Left ventricle myocardium superior (tissue), 1 donor: Measurements from ENCODE around the gene HMGB3. TPM values are rescaled to one million over a fixed set of nuclear protein-coding genes. Genes with fewer than 3 reads are reported as not detected.
"Not testable (repeated sequence)": the region's sequence is repeated elsewhere in the genome, so short reads cannot be mapped to it uniquely, and the experiment has no call there.

Experiments
- ATAC-seq: fragments of 200-7000 bp; cut with Tn5 transposase; one replicate; pipeline ENCODE4 v1.9.1; 2020; ENCODE audit warnings: mild to moderate bottlenecking, moderate library complexity
- DNase-seq: peaks from one replicate; pipeline ENCODE4 v3.0.0-alpha.2; 2020
- intact Hi-C: fragments of 100-400 bp; cut with micrococcal nuclease; formaldehyde crosslinking; loops from one replicate; pipeline ENCODE4 v1.11.0; 2022
- long read RNA-seq: library from polyadenylated mRNA; unstranded; transcript quantifications from one replicate; pipeline ENCODE4 v2.0.0, GENCODE V29; 2021
- total RNA-seq: library from RNA; stranded (reverse); fragmentation: NEBNext Ultra II Directional; extraction: Animal tissue kit (Norgen Biotek cat#: 25700); gene quantifications from one replicate; pipeline ENCODE4 v1.2.1, GENCODE V29; 2021
- donor health status: DM: no; HTN: yes; CAD: no; lungs with severe emphysema.

HMGB3 gene
- total RNA-seq: 7.2 TPM
- long read RNA-seq, partial matches to known transcripts: 0 of 4 reads
- long read RNA-seq, other reads (novel, unspliced or antisense): 1 of 4 reads

DNA sequence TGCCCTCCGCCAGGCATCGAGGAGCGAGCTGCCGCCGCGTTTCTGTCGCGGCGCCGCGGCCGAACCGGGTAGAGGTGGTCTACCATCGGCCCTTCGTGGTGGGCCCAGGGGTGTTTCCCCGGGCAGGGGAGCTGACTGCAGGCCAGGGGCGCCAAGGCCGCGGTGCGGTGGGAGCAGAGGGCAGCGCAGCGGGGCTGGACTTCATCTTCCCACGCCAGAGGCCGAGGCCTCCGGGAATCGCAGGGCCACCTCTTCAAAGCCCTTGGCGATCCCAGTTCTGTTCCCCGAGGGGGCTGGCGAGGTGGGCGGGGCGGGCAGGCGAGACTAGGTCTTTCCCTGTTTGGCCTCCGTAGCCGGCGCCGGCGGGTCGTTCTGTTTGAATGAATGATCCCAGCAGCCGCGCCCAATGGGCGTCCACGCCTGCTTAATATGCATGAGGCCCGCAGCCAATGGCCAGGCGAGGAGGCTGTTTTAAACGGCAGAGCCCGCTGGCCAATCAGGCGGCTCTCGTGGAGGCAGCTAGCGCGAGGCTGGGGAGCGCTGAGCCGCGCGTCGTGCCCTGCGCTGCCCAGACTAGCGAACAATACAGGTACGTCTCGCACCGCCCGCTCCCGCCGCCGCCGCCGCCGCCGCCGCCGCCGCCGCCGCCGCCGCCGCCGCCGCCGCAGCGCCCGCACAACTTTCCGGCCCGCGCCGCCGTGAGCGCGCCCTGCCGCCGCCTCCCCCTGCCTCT lies at the start of gene HMGB3:
Gene HMGB3 (plus strand): TSS at position 548 of the 733 bp plus-strand sequence. CDS start 2,265 bp downstream, outside the sequence.
- intact Hi-C loops: no loop called here
- ATAC-seq (peak; percentile 100), DNase-seq (peak; percentile 87)

DNA sequence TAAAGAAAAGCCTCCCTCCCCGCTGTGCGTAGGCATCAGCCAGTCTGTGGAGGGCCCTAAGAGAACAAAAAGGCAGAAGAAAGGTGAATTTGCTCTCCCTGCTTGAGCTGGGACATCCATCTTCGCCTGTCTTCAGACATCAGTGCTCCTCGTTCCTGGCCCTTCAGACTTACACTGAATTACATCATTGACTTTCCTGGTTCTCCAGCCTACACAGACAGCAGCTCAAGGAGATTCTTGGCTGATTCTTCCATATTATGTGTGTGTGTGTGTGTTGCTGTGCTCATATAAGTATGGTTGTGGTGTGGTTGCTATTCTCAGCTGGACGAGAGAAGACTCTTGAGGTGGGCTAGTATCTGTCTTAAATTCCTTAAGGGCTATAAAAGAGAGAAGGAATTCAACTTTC lies 49.2 kb upstream of the HMGB3 start:
- intact Hi-C loops: no loop called here
- ATAC-seq (no peak), DNase-seq (no peak)

DNA sequence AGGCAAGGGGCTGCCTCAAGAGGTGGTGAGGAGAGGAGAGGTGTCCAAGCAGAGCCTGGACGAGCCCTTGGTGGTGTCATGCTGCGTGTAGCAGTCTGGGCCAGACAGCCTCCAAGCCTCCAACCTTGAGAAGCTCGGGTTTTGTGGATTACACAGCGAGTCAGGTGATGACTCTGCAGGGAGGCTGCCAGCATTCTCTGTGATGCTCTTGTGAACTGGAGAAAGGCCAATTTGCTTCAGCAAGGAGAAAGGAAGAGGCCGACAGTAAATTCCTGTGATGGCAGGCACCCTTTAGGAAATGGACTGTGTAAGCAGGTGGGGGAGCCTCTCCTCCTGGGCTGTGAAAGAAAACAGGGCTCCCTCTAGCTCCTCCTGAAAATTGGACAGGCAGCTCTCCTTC lies 48.7 kb upstream of the HMGB3 start:
- ATAC-seq (peak; percentile 41), DNase-seq (no peak)
- intact Hi-C loops: no loop called here

- ATAC-seq (no peak), DNase-seq (no peak)
- intact Hi-C loops: no loop called here
These were observed 47.7 kb upstream of the HMGB3 start for GRCh38 chrX:150935467-150935866.

GRCh38 chrX:150936556-150936955 lies 46.6 kb upstream of the HMGB3 start:
- intact Hi-C loops: no loop called here
- ATAC-seq: no peak
- DNase-seq: no peak

GRCh38 chrX:150940844-150941495 lies 42.2 kb upstream of the HMGB3 start:
- intact Hi-C loops: no loop called here
- DNase-seq (no peak), ATAC-seq (no peak)

DNA sequence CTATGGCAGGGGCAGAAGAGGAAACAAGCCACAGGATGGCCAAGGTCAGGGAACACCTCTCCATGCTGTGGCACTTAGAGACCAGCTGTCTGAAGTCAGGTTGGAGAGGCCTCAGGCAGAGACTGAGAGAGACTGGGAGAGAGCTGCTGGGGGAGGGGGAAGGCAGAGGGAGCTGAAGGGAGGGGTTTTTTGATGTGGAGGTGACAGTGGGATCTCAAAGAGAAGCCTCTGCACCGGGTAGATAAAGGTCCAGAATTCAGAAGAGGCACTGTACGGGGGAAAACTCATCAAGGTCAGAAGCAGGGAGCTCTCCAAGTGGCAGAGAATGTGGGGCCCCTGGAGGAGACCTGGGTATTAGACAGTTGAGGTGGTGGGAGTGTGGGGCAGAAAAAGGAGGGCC lies 41.6 kb upstream of the HMGB3 start:
- DNase-seq: no peak
- intact Hi-C loops: no loop called here
- no peak for ATAC-seq

DNA sequence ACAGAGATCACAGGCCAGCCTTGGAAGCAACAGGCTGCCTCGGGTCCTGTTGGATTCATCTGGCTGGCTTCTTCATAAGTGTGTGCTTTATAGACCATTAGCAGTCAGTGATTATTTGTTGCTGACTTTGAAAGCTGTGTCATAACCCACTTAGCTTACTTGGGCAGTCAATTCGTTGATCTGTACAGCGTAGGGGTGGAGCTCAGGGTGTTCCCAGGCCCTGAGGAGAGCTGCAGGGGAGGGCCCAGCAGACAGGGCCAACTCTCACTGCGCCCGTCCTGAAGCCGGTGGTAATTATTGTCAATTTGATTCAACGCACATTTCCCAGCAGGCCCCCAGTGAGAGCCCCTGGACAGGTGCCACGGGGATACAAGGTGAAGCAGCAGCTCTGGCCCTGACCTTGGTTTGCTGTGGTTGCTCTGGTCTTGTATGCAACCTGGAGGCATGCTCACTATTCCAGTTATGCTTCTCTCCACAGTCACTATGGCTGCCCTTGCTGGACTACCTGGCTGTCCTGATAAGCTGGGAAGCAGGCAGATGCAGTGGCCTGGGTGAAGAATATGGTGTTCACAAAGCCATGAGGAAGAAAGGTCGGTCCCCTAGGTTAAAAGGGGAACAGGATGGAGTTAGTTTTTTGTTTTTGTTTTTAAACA lies 40.1 kb upstream of the HMGB3 start:
- intact Hi-C loops: no loop called here
- DNase-seq (no peak), ATAC-seq (no peak)

DNA sequence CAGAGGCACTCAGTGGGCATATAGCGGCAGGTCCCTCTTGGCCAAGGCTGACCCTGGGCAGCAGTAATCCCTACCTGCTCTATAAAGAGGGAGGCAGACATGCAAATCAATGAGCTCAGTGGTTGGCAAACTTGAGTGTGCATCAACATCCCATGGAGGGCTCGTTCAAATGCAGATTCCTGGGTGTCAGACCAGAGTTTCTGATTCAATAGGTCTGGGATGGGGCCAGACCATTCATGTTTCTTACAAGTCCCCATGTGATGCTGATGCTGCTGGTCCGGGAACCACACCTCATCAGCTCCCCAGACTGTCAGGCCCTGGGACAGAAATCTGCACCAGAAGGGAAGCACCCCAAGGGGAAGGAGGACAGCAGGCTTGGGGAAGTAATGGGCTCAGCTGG lies 38.9 kb upstream of the HMGB3 start:
- intact Hi-C loops: no loop called here
- no peak for ATAC-seq
- no peak for DNase-seq

DNA sequence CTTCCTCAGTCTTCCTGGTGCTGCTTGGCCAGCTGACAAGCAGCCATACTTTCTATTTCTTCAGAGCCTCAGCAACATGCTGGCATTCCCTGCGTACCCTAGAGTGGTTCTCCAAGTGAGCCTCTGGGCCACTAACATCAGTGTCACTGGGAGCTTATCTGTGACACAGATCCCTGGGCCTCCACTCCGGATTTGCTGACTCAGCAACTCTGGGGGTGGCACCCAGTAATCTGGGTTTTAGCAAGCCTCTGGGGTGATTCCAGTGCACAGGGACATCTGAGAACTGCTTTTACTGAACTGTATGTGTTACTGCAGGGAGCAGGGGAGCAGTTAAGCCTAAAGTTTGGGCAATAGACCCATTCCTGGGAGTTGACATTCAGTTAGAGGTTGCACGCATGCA lies 28.2 kb upstream of the HMGB3 start:
- no peak for ATAC-seq
- DNase-seq: no peak
- intact Hi-C loops: no loop called here

DNA sequence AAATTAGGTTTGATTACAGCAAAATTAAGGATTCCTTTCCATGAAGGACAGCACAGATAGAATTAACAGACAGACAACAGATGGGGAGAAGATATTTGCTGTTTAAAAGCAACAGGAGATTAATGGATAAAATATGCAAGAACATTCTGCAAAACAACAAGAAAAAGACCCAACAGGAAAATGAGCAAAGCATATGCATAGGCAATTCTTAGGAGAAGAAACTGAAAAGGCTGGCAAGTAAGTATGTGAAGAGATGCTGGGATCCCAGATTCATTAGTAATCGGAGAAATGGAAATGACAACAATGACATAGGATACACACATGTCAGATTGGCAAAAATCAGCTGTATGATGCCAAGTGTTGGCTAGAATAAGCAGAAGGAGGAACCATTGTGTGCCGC lies 27.5 kb upstream of the HMGB3 start:
- intact Hi-C loops: no loop called here
- DNase-seq (no peak), ATAC-seq (no peak)

DNA sequence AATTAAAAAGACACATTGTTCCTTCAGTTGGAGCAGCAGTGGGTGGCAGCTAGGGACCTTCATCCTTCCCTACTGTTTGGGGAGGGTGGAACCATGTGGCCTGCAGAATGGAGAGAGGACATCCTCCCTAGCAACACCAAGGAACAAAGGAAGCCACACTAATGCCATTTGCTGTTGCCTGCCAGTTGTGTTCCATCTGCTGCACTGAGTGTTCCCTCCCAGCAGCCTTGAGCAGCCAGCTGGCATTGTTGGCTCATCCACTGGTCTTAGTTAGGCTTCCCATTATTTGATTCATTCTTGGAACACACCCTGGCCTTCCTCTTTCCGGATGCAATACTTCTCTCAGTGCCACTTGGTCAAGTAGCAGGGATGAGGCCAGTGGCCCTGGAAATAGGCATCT lies 25.0 kb upstream of the HMGB3 start:
- no peak for DNase-seq

DNA sequence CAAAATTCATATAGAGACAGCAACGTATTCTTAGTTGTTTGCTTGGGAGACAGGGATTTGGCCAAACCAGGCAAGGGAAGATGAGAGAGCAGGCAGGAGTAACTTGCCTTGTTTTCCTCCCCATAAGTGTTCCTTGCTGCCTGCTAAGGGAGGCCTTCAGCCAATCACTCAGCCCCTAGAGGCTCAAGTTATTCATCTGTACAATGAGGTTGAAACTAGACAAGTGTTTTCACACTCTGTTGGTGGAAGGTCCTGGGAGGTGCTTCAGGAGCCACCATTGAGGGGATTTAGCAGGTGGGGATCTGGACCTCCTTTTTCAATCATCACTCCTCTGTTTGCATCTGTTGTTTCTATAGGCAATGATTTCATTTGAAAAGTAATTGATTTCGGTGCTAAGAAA lies 23.6 kb upstream of the HMGB3 start:
- intact Hi-C loops: no loop called here
- DNase-seq (no peak), ATAC-seq (no peak)

More for the DNA sequence above, 25.0 kb upstream of the HMGB3 start:
- ATAC-seq: no peak
- intact Hi-C loops: no loop called here

GRCh38 chrX:150961631-150962030 lies 21.5 kb upstream of the HMGB3 start:
- intact Hi-C loops: no loop called here
- DNase-seq (no peak), ATAC-seq (no peak)

DNA sequence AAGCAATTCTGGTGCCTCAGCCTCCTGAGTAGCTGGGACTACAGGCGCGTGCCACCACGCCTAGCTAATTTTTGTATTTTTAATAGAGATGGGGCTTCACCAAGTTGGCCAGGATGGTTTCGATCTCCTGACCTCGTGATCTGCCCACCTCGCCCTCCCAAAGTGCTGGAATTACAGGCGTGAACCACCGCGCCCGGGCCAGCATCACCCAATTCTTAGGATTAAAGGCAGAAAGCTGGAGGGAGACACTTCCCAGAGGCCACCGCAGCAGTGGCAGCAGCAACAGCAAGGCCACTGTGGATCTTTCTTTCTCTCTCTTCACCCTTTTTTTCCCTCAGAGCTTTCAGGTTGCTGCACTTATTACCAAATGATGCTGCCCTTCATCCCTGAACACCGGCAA lies 18.7 kb upstream of the HMGB3 start:
- ATAC-seq, DNase-seq, intact Hi-C loops: not testable (repeated sequence)

- intact Hi-C loops: no loop called here
- no peak for DNase-seq
- no peak for ATAC-seq
These were observed 16.9 kb upstream of the HMGB3 start for GRCh38 chrX:150966235-150966634.

GRCh38 chrX:150966742-150967141 lies 16.4 kb upstream of the HMGB3 start:
- DNase-seq: no peak
- intact Hi-C loops: no loop called here
- ATAC-seq: no peak

GRCh38 chrX:150967786-150968185 lies 15.3 kb upstream of the HMGB3 start:
- ATAC-seq (no peak), DNase-seq (no peak)
- intact Hi-C loops: no loop called here

- intact Hi-C loops: no loop called here
- DNase-seq: no peak
- ATAC-seq: no peak
These were observed 14.0 kb upstream of the HMGB3 start for GRCh38 chrX:150968862-150969720.

DNA sequence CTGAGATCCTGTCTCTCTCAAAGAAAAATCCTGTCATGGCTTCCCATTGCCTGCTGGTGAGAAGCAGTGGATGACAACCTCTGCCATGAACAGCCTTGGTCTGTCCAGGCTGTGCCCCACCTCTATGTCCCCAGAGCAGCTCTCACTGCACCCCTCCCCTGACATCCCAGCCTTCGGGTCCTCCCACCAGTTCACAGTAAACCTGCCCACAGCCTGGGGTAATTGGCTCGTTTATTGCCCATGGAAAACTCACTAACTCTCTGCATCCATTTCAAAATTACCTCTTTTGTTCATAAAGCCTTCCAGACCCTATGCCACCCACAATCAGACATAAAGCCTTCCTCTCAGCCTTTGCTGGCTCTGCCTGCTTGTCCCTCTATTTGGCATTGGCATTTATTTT lies 10.7 kb upstream of the HMGB3 start:
- no peak for ATAC-seq
- no peak for DNase-seq
- intact Hi-C loops: no loop called here
